HAP-1 (cell line): ENCODE data around the gene HOMER2.

Experiments used
- DNase-seq, 2 experiments: peaks; one replicate each; pipeline ENCODE4 v3.0.0-alpha.2; 2016 to 2020; ENCODE audit warnings: low spot score in 2 of 2
- H3K27me3 ChIP-seq: fragments of 250-450 bp; sonication (Bioruptor Pico); 2 replicates; pipeline ENCODE4 v1.5.1; 2020; ENCODE audit warnings: low read depth, mild to moderate bottlenecking, moderate library complexity
- H3K36me3 ChIP-seq: fragments of 250-450 bp; sonication (Bioruptor Pico); replicated peaks from 2 replicates; pipeline ENCODE4 v1.5.1; 2020; ENCODE audit warnings: mild to moderate bottlenecking
- H3K4me1 ChIP-seq: fragments of 250-450 bp; sonication (Bioruptor Pico); 2 replicates; pipeline ENCODE4 v1.5.1; 2020; ENCODE audit warnings: mild to moderate bottlenecking
- H3K4me3 ChIP-seq: fragments of 250-450 bp; sonication (Bioruptor Pico); 2 replicates; pipeline ENCODE4 v1.5.1; 2020; ENCODE audit warnings: mild to moderate bottlenecking, moderate library complexity
- H3K9me3 ChIP-seq: fragments of 250-450 bp; sonication (Bioruptor Pico); 2 replicates; pipeline ENCODE4 v1.5.1; 2020; ENCODE audit warnings: mild to moderate bottlenecking, moderate library complexity
- in situ Hi-C: fragments of 300-500 bp; cut with MboI; formaldehyde crosslinking; loops from 3 replicates; pipeline ENCODE4 v1.14.3; 2020; ENCODE audit warnings: low sequenced_read_pairs, inconsistent platforms, mixed read lengths

Gene HOMER2

DNA sequence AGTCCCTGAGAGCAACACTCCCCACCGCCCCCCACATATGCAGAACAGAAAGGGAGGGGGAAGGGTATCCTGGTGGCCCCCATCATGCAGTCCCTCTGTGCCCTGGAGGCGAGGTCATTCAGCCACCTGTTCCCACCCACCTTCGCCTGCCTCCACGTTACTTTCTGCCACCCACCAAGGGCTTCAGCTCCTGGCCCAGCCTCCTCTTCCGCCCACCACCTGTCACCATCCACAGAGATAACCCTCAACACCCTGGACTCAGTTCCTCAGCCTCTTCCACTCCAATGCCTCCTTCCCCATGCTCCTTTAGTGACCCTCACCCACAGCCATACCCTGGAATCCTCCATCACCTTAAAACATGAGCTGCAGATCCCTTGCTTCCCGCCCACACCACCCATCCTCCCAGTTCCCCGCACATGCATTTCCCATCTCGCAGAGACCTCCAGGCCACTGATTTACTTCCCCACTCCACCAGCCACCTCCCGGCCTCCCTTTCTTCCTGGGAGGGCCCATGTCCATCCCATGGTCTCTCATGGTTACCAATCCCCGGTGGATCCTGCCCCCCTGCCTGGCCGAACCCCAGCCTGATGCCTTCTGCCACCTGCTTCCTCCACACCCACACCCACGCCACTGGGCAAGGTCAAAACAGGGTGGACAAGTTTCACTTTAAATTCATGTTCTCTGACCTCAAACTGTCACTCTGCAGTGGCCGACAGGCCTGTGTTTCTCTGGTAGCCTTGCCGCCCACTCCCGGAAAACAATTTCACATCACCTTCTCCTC, 18.2 kb downstream of the HOMER2 start:
- no peak for DNase-seq
- Histone ChIP-seq H3K4me1 (no peaks in the 10 kb centered on the region), H3K36me3 (no peaks in the 10 kb centered on the region), H3K9me3 (no peaks in the 10 kb centered on the region), H3K4me3 (no peak overlapping the region), H3K27me3 (no peaks in the 10 kb centered on the region)
- in situ Hi-C loops = no loop called here

DNA sequence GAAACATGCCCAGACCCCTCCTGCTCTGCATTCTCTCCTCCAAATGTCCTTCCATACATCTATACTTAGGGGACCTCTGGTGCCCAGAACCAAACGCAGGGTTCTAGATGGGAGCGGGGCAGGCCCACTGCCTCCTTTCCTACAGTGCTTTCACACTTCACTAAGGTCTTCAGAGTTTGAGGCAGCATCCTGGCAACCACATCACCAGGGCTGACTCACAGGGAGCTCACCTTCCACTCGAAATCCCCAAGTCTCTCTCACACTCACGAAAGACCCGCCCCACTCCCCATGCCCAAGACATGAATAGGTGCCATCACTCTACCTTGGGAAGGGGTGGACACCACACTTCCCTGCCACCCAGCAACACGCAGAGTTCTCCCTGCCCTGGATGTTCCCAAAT, 18.9 kb downstream of the HOMER2 start:
- no peaks in the 10 kb centered on the region for H3K9me3 ChIP-seq

DNA sequence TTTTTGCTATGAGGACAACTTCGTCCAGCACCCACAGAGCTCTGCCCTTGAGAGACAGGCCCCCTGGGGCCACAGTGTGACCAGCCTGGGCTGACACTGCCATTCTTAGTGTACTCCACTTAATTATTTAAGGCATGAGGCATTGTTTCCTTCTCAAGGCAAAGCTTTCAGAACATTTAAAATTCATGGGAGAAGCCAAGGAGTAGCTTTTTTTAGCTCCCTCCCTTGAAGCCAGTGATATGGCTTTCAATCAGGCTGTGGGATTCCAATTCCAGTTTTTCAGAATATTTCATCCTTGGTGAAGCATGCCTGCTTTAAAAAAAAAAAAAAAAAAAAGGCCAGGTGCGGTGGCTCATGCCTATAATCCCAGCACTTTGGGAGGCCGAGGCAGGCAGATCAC, 21.3 kb downstream of the HOMER2 start:
- no peaks in the 10 kb centered on the region for H3K9me3 ChIP-seq
- H3K36me3 ChIP-seq = no peaks in the 10 kb centered on the region
- in situ Hi-C loops = no loop called here
- H3K27me3 ChIP-seq = no peaks in the 10 kb centered on the region
- no peaks in the 10 kb centered on the region for H3K4me1 ChIP-seq
- no peak for DNase-seq
- H3K4me3 ChIP-seq = no peak overlapping the region

More for the DNA sequence above, 18.9 kb downstream of the HOMER2 start:
- DNase-seq = no peak
- H3K36me3 ChIP-seq = no peaks in the 10 kb centered on the region
- in situ Hi-C loops = no loop called here
- no peaks in the 10 kb centered on the region for H3K27me3 ChIP-seq
- H3K4me3 ChIP-seq = no peak overlapping the region
- no peaks in the 10 kb centered on the region for H3K4me1 ChIP-seq

DNA sequence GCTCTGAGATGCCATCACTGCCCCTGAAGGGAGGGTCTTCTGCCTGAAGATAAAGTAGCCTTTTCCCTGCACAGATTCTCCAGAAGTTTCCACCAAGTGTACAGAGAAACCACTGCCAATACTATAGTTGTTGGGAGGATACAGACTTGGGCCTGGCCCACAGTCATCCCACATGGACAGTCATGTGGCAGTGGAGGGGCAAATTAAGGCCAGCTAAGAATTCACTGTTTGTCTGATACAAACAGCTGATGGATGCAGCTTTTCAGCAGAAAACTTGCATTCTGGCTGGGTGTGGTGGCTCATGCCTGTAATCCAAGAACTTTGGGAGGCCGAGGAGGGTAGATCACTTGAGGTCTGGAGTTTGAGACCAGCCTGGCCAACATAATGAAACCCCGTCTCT, 22.1 kb downstream of the HOMER2 start:
- Histone ChIP-seq H3K4me1 (no peaks in the 10 kb centered on the region), H3K9me3 (no peaks in the 10 kb centered on the region), H3K36me3 (no peaks in the 10 kb centered on the region), H3K27me3 (no peaks in the 10 kb centered on the region), H3K4me3 (no peak overlapping the region)
- no peak for DNase-seq
- in situ Hi-C loops = no loop called here

DNA sequence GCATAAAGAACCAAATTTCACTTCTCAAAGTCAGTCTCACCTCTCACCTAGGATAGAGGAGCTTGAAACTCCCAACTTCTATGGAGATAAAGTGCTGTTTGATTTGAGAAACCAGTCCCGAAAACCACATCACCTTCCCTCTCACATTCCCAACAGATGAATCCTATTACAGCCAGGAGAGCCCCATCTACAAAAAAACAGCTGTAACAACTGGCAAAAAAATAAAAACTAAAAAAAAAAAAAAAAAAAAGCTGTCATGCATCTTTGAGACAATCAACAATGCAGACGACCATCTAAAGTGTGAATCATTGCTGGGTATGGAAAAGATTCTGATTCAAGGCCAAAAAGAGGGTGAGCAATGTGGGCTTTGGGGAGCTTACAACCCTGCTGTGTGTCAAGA, 23.8 kb downstream of the HOMER2 start:
- H3K36me3 ChIP-seq = no peaks in the 10 kb centered on the region
- no peaks in the 10 kb centered on the region for H3K4me1 ChIP-seq
- in situ Hi-C loops = no loop called here
- no peaks in the 10 kb centered on the region for H3K27me3 ChIP-seq
- no peak for DNase-seq
- H3K4me3 ChIP-seq = no peak overlapping the region
- H3K9me3 ChIP-seq = no peaks in the 10 kb centered on the region

DNA sequence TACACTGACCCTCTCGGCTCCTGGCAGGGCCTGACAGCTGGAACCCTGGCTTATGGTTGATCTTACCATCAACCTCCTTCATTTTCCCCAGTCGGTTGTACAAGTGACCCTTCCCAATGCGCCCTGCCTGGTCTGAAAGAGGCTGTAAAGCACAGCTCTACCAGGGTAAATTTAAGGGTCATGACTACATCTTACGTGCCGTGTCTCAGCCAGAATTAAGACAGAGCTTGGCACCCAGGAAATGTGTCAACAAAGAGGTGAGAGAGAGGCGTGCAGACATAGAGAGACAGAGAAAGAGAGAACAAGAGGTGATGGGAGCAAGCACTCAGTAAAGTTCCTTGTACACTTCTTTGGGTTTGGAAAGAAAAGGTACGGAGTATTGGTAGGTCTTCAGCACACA, 28.8 kb downstream of the HOMER2 start:
- in situ Hi-C loops = no loop called here
- Histone ChIP-seq H3K9me3 (no peaks in the 10 kb centered on the region), H3K36me3 (no peaks in the 10 kb centered on the region), H3K4me1 (peaks cover 26% of the 10 kb centered on the region), H3K4me3 (no peak overlapping the region), H3K27me3 (no peaks in the 10 kb centered on the region)
- no peak for DNase-seq

DNA sequence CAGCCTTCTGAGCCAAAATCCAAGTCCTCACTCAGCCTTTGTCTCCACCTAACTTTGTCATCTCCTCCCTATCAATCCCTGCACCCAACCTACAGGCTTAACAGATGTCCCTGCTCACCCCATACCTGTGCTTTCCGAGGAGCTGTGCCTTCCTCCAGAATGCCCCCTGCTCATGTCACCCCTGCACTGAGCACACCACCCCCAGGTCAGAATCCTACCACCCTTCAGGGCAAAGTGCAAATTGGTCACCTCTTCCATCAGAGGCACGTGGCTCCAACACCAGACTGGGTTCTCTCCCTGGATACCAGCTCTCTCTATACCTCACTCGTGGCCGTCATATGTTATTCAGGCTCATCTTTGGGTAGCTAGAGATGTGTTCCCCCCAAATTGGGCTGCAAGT, 29.8 kb downstream of the HOMER2 start:
- no peak for DNase-seq
- no peak overlapping the region for H3K4me3 ChIP-seq
- H3K9me3 ChIP-seq = no peaks in the 10 kb centered on the region
- H3K27me3 ChIP-seq = no peaks in the 10 kb centered on the region
- in situ Hi-C loops = no loop called here
- H3K4me1 ChIP-seq = peaks cover 26% of the 10 kb centered on the region
- H3K36me3 ChIP-seq = no peaks in the 10 kb centered on the region

DNA sequence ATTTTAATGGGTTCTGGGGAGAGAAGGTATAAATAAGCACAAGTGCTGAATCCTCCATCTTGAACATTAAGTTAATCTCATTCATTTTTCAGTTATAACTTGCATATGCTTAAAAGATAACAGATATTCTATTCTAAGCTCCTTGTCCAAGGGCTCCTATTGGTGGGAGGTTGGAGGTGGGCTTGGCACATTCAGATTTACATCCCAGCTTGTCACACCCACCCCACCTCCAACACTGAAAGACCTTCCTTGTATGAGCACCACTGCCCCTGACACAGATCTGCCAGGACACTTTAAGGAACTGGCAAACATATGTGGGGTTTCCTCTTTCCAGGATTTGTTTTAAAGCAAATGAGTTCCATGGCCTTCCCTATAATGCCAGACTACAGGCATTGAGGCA, 30.6 kb downstream of the HOMER2 start:
- Histone ChIP-seq H3K27me3 (no peaks in the 10 kb centered on the region), H3K4me3 (no peak overlapping the region), H3K36me3 (no peaks in the 10 kb centered on the region), H3K4me1 (peaks cover 26% of the 10 kb centered on the region), H3K9me3 (no peaks in the 10 kb centered on the region)
- in situ Hi-C loops = no loop called here
- peak; percentile 64 to 69 for DNase-seq

DNA sequence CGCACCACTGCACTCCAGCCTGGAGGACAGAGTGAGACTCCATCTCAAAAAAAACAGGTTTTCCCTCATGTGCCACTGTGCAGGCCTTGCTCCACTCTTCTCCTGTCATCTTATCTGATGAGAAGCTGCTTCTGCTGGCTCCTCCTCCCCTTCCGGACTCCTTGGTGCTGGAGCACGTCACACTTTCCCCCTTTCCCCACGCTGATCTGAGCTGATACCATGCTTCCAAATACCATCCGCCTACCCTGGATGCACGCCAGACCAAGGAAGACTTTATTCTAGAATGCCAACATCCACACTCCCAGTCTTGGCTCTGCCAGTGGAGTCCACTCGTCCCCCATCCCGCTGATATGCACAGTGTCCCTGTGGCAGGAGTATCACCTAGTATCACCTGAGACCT, 31.3 kb downstream of the HOMER2 start:
- Histone ChIP-seq H3K4me1 (peaks cover 26% of the 10 kb centered on the region), H3K27me3 (no peaks in the 10 kb centered on the region), H3K36me3 (no peaks in the 10 kb centered on the region), H3K9me3 (no peaks in the 10 kb centered on the region), H3K4me3 (no peak overlapping the region)
- in situ Hi-C loops = no loop called here
- no peak for DNase-seq

DNA sequence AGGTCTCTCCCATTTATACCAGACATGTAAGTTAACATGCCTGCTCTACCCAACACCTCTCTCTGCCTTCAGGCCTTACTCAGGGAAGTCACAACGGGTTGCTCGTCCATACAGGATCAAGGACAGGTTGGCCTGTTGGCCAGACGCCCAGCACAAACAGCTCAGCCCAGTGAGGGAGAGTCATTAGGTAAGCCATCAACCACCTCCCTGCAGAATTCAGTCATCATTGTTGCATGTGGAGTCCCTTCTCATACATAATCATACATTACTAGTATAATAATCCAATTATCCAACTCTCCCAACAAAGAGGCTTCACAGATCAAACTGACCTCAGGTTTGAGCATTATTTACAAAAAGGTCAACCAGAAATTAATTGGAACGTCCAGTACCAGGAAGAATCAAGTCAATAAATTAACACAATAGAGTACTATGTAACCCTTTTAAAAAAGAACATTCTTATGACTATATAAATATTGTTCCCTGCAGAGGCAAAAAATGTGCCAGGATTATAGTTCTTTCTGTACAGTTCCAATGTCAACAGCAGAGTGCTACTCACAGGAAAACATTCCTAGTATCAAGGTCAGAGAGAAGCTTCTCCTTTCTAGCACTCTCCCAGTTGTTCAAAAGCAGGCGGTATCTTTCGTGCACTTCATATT, 33.2 kb downstream of the HOMER2 start:
- H3K36me3 ChIP-seq = no peaks in the 10 kb centered on the region
- H3K4me1 ChIP-seq = peaks cover 26% of the 10 kb centered on the region
- DNase-seq = peak; percentile 36 to 61
- H3K27me3 ChIP-seq = no peaks in the 10 kb centered on the region
- in situ Hi-C loops = no loop called here
- no peak overlapping the region for H3K4me3 ChIP-seq
- no peaks in the 10 kb centered on the region for H3K9me3 ChIP-seq

DNA sequence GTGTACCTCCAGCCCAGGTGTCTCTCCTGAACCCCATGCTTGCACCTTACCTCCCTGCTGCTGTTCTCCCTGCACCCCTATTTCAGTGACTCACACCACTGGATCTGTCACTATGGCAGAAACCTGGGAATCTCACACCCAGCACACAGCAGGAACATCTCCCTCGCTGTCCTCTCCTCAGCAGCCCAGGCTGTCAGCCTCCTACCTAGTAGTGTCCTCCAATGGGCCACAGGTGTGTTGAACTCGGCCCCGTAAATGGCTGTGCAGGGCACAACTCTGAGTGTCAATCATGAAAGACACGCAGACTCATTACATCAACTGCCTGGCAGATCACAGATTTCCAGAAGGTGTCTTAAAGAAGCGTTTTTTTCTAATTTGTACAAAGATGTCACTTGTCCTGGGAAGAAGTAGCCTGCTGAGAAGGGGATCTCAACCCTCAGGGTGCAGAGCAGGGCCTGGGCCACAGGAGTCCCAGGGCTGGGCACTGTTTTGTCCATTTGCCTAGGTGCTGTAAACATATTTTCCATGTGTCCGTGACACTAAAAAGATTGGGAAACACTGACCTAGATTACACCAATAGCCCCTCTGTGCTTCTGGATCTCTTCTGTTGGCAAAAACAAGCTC, 33.8 kb downstream of the HOMER2 start:
- H3K27me3 ChIP-seq = no peaks in the 10 kb centered on the region
- H3K9me3 ChIP-seq = no peaks in the 10 kb centered on the region
- H3K36me3 ChIP-seq = no peaks in the 10 kb centered on the region
- in situ Hi-C loops = no loop called here
- H3K4me3 ChIP-seq = no peak overlapping the region
- DNase-seq = peak in 1 of 2 experiments; percentile 7
- peaks cover 26% of the 10 kb centered on the region for H3K4me1 ChIP-seq

DNA sequence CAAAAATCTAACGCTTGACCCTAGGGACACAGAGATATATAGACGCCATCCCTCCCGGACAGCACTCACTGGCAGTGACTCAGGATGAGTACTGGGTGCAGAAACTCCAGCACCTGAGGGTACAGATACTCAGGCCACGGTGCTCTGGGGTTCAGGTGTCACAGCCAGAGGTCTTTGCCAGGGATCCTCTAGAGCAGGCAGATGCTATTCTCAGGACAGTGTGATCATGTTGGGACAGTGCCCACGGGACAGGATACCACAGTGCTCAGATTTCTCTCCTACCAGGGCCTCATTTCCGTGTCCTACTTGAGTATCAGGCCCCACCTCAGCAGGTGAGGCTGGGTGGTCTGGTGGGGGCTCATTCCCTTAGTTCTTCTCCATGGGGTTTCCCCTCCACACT, 34.4 kb downstream of the HOMER2 start:
- H3K27me3 ChIP-seq = no peaks in the 10 kb centered on the region
- peaks cover 26% of the 10 kb centered on the region for H3K4me1 ChIP-seq
- DNase-seq = peak in 1 of 2 experiments; percentile 6
- no peak overlapping the region for H3K4me3 ChIP-seq
- in situ Hi-C loops = no loop called here
- no peaks in the 10 kb centered on the region for H3K9me3 ChIP-seq
- H3K36me3 ChIP-seq = no peaks in the 10 kb centered on the region

DNA sequence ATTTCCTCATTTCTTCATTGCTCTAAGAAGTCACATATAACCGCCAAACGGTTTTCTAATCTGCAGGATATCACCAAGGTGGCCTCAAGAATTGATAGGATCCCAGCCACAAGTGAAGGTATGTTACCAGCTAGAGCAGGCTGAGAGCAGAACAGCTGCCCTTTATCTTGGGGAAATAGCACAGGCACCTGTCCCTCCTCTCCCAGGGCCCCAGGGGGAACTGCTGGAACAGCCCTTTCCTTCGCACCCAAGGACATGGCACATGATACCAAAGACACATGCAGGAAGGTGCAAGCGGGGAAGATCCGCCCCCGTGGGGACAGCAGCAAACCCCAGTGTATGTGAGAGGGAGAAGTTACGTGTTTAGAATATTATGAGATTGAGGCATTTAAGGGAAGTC, 35.3 kb downstream of the HOMER2 start:
- H3K4me3 ChIP-seq = no peak overlapping the region
- no peaks in the 10 kb centered on the region for H3K27me3 ChIP-seq
- peak in 1 of 2 experiments; percentile 8 for DNase-seq
- in situ Hi-C loops = no loop called here
- no peaks in the 10 kb centered on the region for H3K9me3 ChIP-seq
- peaks cover 20% of the 10 kb centered on the region for H3K4me1 ChIP-seq
- H3K36me3 ChIP-seq = no peaks in the 10 kb centered on the region
